Renal cortical epithelial cell (primary cell): ENCODE results near the gene FBXL12. TPM values are rescaled to one million over a fixed set of nuclear protein-coding genes. Genes with fewer than 3 reads are reported as not detected.
"Not testable (repeated sequence)": the region's sequence is repeated elsewhere in the genome, so short reads cannot be mapped to it uniquely, and the experiment has no call there.

Experiments used
- DNase-seq: peaks from one replicate; pipeline ENCODE4 v3.0.0-alpha.2; 2011; ENCODE audit warnings: low read depth
- total RNA-seq: library from RNA; depleted of rRNA; stranded (reverse); fragments of >200 nt; gene quantifications from 2 replicates; pipeline ENCODE4 v1.2.3, GENCODE V29; 2014

The FBXL12 gene
- 9.7 and 16.7 TPM in 2 replicates for total RNA-seq

GRCh38 chr19:9818734-9819595 is at the start of gene FBXL12:
FBXL12 (minus strand) TSS chr19:9819079; CDS start chr19:9818813, 266 bp downstream.
- DNase-seq, result peak; percentile 95

GRCh38 chr19:9865732-9866501 is 47.0 kb upstream of the FBXL12 start:
- no peak for DNase-seq

- DNase-seq, result no peak
Measured at GRCh38 chr19:9863759-9864158, 44.9 kb upstream of the FBXL12 start.

- DNase-seq, result no peak
Measured at GRCh38 chr19:9862938-9863337, 44.1 kb upstream of the FBXL12 start.

- DNase-seq, result no peak
Measured at GRCh38 chr19:9861503-9861902, 42.6 kb upstream of the FBXL12 start.

GRCh38 chr19:9860407-9860806 is 41.5 kb upstream of the FBXL12 start:
- no peak for DNase-seq

GRCh38 chr19:9858766-9859165 is 39.9 kb upstream of the FBXL12 start:
- DNase-seq, result no peak

GRCh38 chr19:9857920-9858746 is 39.3 kb upstream of the FBXL12 start:
- no peak for DNase-seq

- DNase-seq, result no peak
Measured at GRCh38 chr19:9857076-9857721, 38.3 kb upstream of the FBXL12 start.

GRCh38 chr19:9856609-9857008 is 37.7 kb upstream of the FBXL12 start:
- no peak for DNase-seq

- no peak for DNase-seq
Measured at GRCh38 chr19:9854282-9854846, 35.5 kb upstream of the FBXL12 start.

GRCh38 chr19:9850235-9850959 is 31.5 kb upstream of the FBXL12 start:
- no peak for DNase-seq

GRCh38 chr19:9849791-9850190 is 30.9 kb upstream of the FBXL12 start:
- DNase-seq, result no peak

- DNase-seq, result no peak
Measured at GRCh38 chr19:9848762-9849161, 29.9 kb upstream of the FBXL12 start.

GRCh38 chr19:9848060-9848459 is 29.2 kb upstream of the FBXL12 start:
- no peak for DNase-seq

GRCh38 chr19:9847087-9847671 is 28.3 kb upstream of the FBXL12 start:
- DNase-seq, result peak; percentile 38

- not testable (repeated sequence) for DNase-seq
Measured at GRCh38 chr19:9843626-9844273, 24.9 kb upstream of the FBXL12 start.

GRCh38 chr19:9842834-9843625 is 24.2 kb upstream of the FBXL12 start:
- DNase-seq, result no peak

- DNase-seq, result no peak
Measured at GRCh38 chr19:9839415-9839814, 20.5 kb upstream of the FBXL12 start.
